Small intestine (tissue), 16 donors: ENCODE data around the gene TADA2A. TPM values are rescaled to one million over a fixed set of nuclear protein-coding genes. Genes with fewer than 3 reads are reported as not detected.

Experiments
- DNase-seq, 2 donors: peaks; one replicate each; pipeline versions ENCODE4 v3.0.0 to v3.0.0-alpha.2; 2013
- FAIRE-seq: peaks from 2 replicates; lab custom pipeline; 2012; peaks lifted over from hg19 to GRCh38; lab: Jason Lieb, UNC
- H3K27ac ChIP-seq, 3 donors: one replicate each; pipeline ENCODE4 v1.5.1; 2013; ENCODE audit warnings: low read length in 2 of 3, mild to moderate bottlenecking in 2 of 3, control low read depth in 1 of 3, inconsistent platforms in 1 of 3, low read depth in 1 of 3, moderate library complexity in 1 of 3
- H3K27me3 ChIP-seq, 3 donors: one replicate each; pipeline ENCODE4 v1.6.1; 2013; ENCODE audit warnings: low read length in 3 of 3, inconsistent platforms in 1 of 3; ENCODE audit not compliant: control insufficient read depth in 3 of 3, insufficient read depth in 3 of 3
- H3K36me3 ChIP-seq, 3 donors: one replicate each; pipeline ENCODE4 v1.6.1; 2013; ENCODE audit warnings: low read length in 3 of 3, inconsistent platforms in 1 of 3, low read depth in 1 of 3, mild to moderate bottlenecking in 1 of 3, moderate library complexity in 1 of 3; ENCODE audit not compliant: control insufficient read depth in 3 of 3, insufficient read depth in 2 of 3
- H3K4me1 ChIP-seq, 3 donors: one replicate each; pipeline ENCODE4 v1.6.1; 2013; ENCODE audit warnings: low read length in 2 of 3, inconsistent platforms in 1 of 3, low read depth in 1 of 3, mild to moderate bottlenecking in 1 of 3, moderate library complexity in 1 of 3; ENCODE audit not compliant: control insufficient read depth in 3 of 3, insufficient read depth in 2 of 3
- H3K4me3 ChIP-seq, 3 donors: one replicate each; pipeline ENCODE4 v1.5.1; 2013; ENCODE audit warnings: low read length in 3 of 3, control low read depth in 1 of 3, inconsistent platforms in 1 of 3, low read depth in 1 of 3, mild to moderate bottlenecking in 1 of 3, moderate library complexity in 1 of 3
- H3K9me3 ChIP-seq, 2 donors: one replicate each; pipeline ENCODE4 v1.6.1; 2013; ENCODE audit warnings: low read depth in 1 of 2, low read length in 1 of 2; ENCODE audit not compliant: control insufficient read depth in 2 of 2, insufficient read depth in 1 of 2
- WGBS, 3 donors: extraction: QIAGEN DNeasy Blood & Tissue Kit; methylation state at CpG; one replicate each; pipeline ENCODE4 v1.1.7; 2013; 5-methylcytosine and 5-hydroxymethylcytosine counted together
- long read RNA-seq, 10 donors: transcript quantifications; one replicate each; lab custom pipeline, GENCODE V29; 2026
- polyA plus RNA-seq, 4 donors: library from polyadenylated mRNA; stranded (reverse) in 3 of 4; unstranded in 1 of 4; fragments of 200-250 nt in 3 of 4; fragments of 120-200 nt in 1 of 4; gene quantifications; one replicate each; pipeline versions ENCODE4 v1.2.1 to v1.2.3, GENCODE V29; 2013
- donor health status: healthy with polysubstance abuse.
- donor health status: control.
- donor health status: control.
- donor health status: Bipolar disorder and iron deficiency.
- donor health status: healthy.

TADA2A gene, protein sequence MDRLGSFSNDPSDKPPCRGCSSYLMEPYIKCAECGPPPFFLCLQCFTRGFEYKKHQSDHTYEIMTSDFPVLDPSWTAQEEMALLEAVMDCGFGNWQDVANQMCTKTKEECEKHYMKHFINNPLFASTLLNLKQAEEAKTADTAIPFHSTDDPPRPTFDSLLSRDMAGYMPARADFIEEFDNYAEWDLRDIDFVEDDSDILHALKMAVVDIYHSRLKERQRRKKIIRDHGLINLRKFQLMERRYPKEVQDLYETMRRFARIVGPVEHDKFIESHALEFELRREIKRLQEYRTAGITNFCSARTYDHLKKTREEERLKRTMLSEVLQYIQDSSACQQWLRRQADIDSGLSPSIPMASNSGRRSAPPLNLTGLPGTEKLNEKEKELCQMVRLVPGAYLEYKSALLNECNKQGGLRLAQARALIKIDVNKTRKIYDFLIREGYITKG
- polyA plus RNA-seq = 10 to 100 TPM in 1 of 4 donors, 1 to 10 TPM in 3; 7.4 to 20.8 (median 8.5) TPM
- long read RNA-seq, donor 1 = 0 reads
- long read RNA-seq, donor 2 = 0 reads
- long read RNA-seq, donor 3 = 0 reads
- long read RNA-seq, donor 4 = 0 reads
- long read RNA-seq, donor 5, partial matches to known transcripts = 0 of 1 reads
- long read RNA-seq, donor 5, other reads (novel, unspliced or antisense) = 0 of 1 reads
- long read RNA-seq, donor 6, partial matches to known transcripts = 0 of 1 reads
- long read RNA-seq, donor 6, other reads (novel, unspliced or antisense) = 0 of 1 reads
- long read RNA-seq, donor 7, full-length matches to known transcripts = 2 of 2 reads
- long read RNA-seq, donor 7, partial matches to known transcripts = 0 of 2 reads
- long read RNA-seq, donor 7, other reads (novel, unspliced or antisense) = 0 of 2 reads
- long read RNA-seq, donor 8 = 0 reads
- long read RNA-seq, donor 9 = 0 reads
- long read RNA-seq, donor 10, full-length matches to known transcripts = 5 of 11 reads
- long read RNA-seq, donor 10, partial matches to known transcripts = 6 of 11 reads
- long read RNA-seq, donor 10, other reads (novel, unspliced or antisense) = 0 of 11 reads

DNA sequence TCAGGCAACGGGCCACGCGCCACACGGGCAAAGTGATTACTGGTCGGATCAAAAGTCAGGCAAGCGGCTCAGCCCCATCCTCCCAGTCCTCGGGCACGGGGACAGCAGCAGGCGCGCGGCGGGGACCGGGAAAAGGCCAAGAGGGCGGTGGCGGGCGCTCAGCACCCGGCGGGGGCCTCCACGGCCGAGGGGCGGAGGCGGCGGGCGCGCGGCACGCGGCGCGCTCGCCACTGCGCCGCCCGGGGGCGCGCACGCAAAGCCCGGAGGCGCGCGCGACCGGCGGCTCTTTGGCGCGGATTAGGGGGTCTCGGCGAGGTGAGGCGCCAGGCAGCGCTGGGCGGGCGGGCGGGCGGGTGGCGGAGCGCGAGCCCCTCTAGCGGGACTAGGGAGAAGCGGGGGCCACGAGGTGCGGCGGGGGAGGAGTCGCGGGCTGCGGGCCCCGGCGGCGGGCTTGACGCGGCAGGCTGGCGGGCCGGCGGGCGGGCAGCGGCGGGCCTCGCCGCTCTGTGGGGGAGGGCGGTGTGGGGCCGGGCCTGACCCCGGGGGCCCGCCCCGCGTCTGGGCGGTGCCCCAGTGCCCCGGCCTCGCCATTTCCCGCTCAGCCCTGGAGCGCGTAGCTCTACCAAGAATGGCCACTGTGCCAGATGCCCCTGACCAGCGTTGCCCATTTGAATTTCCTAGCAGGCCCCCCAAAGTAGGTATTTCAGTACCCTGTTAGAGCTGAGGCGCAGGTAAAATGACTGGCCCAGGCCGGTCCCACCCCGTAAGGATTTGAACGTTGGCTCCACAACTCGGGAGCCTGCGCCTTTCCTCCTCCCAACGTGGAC lies at the start of gene TADA2A, which contains the start of gene ACACA:
TADA2A (plus strand) TSS at position 252 of the 827 bp plus-strand sequence. CDS start 4,480 bp downstream, outside the sequence.
ACACA (minus strand) TSS at position 202 of the 827 bp plus-strand sequence. CDS start 537 bp downstream, outside the sequence.
- Histone ChIP-seq H3K36me3 (peaks cover 0 to 21% (median 3%) of the 10 kb centered on the region in 3 donors), H3K4me1 (peaks cover 0 to 8% (median 0%) of the 10 kb centered on the region in 3 donors), H3K9me3 (no peaks in the 10 kb centered on the region), H3K4me3 (peak within 1 kb of the TSS; percentile 69 to 73 (median 72)), H3K27me3 (no peaks in the 10 kb centered on the region), H3K27ac (peak within 1 kb of the TSS; percentile 87 to 98 (median 95))
- 0% methylated on average over 32 to 98 of the region's 98 CpGs for WGBS, 3 donors
- FAIRE-seq = no peak
- peak; percentile 83 to 92 for DNase-seq

DNA sequence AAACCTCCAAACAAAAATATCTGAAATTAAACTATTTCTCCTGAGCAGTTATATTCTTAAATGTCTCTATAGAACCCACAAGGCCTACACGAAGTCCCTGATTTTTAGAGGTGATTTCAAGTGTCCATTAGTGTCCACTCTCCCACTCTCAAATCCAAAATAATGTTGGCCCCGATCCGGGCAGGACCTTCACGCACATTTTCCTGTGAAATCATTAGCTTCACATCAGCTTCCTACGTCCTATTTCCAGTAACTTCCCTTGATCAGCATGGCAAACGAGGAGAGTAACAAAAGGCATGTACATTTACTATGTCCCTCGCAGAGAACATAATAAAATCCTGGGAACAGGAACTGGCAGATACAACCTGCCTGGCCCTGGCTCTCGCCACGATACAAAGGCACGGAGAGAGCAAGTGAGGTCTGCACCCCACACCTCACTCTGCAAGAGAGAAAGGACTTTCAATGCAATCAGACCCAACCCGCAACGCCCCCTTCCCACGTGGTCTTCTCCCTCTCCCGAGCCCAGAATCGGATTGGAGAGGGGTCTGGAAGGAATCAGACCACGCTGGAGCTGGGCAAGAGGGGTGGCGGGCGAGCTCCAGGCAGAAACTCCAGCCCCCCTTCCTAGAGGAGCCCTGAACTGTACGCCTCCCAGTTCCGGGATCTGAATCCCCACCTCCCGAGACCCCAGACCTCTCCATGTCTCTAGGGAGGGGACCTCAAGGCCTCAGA lies 48.4 kb upstream of the TADA2A start:
- Histone ChIP-seq H3K27me3 (no peaks in the 10 kb centered on the region), H3K27ac (peak overlapping the region in 2 of 3 donors; percentile 83 to 96), H3K4me3 (peak overlapping the region; percentile 70 to 91 (median 82)), H3K4me1 (peaks cover 0 to 15% (median 2%) of the 10 kb centered on the region in 3 donors), H3K36me3 (peaks cover 0 to 7% (median 0%) of the 10 kb centered on the region in 3 donors), H3K9me3 (no peaks in the 10 kb centered on the region)
- FAIRE-seq (no peak), DNase-seq (peak; percentile 58 to 69)
- WGBS, 3 donors = 1 to 4% (median 3%) methylated on average over 21 of the region's 21 CpGs

- Histone ChIP-seq H3K36me3 (peaks cover 0 to 3% (median 0%) of the 10 kb centered on the region in 3 donors), H3K27ac (peak overlapping the region; percentile 63 to 96 (median 83)), H3K4me3 (peak overlapping the region; percentile 70 to 91 (median 82)), H3K9me3 (no peaks in the 10 kb centered on the region), H3K4me1 (peaks cover 0 to 15% (median 2%) of the 10 kb centered on the region in 3 donors), H3K27me3 (no peaks in the 10 kb centered on the region)
- WGBS, 3 donors = 0 to 1% (median 1%) methylated on average over 54 to 88 of the region's 88 CpGs
- FAIRE-seq (no peak), DNase-seq (peak; percentile 89 to 97)
Measured at GRCh38 chr17:37358830-37359681, 47.6 kb upstream of the TADA2A start.

GRCh38 chr17:37359682-37360188 lies 47.0 kb upstream of the TADA2A start:
- Histone ChIP-seq H3K4me1 (peaks cover 0 to 15% (median 2%) of the 10 kb centered on the region in 3 donors), H3K27me3 (no peaks in the 10 kb centered on the region), H3K4me3 (peak overlapping the region; percentile 70 to 82 (median 73)), H3K9me3 (no peaks in the 10 kb centered on the region), H3K36me3 (peaks cover 0 to under 1% (median 0%) of the 10 kb centered on the region in 3 donors), H3K27ac (peak overlapping the region; percentile 63 to 96 (median 82))
- DNase-seq (no peak), FAIRE-seq (no peak)
- 28 to 52% (median 44%) methylated on average over 18 of the region's 18 CpGs for WGBS, 3 donors

GRCh38 chr17:37360632-37361031 lies 46.1 kb upstream of the TADA2A start:
- H3K27me3 ChIP-seq = no peaks in the 10 kb centered on the region

GRCh38 chr17:37361543-37361942 lies 45.1 kb upstream of the TADA2A start:
- Histone ChIP-seq H3K4me3 (no peak overlapping the region), H3K9me3 (no peaks in the 10 kb centered on the region), H3K36me3 (no peaks in the 10 kb centered on the region), H3K27me3 (no peaks in the 10 kb centered on the region), H3K4me1 (peaks cover 0 to 15% (median 2%) of the 10 kb centered on the region in 3 donors), H3K27ac (no peak overlapping the region)
- 79 to 87% (median 85%) methylated on average over 4 of the region's 4 CpGs for WGBS, 3 donors
- FAIRE-seq = no peak
- DNase-seq = no peak

More at GRCh38 chr17:37360632-37361031, 46.1 kb upstream of the TADA2A start:
- DNase-seq (peak in 1 of 2 donors; percentile 27), FAIRE-seq (no peak)
- Histone ChIP-seq H3K4me3 (no peak overlapping the region), H3K27ac (no peak overlapping the region), H3K4me1 (peaks cover 0 to 15% (median 2%) of the 10 kb centered on the region in 3 donors), H3K9me3 (no peaks in the 10 kb centered on the region), H3K36me3 (no peaks in the 10 kb centered on the region)
- WGBS, 3 donors = 56 to 81% (median 69%) methylated on average over 3 of the region's 3 CpGs
